Measurements from ENCODE around the gene ANKRD62. TPM values are rescaled to one million over a fixed set of nuclear protein-coding genes. Genes with fewer than 3 reads are reported as not detected.
"Not testable (repeated sequence)": the region's sequence is repeated elsewhere in the genome, so short reads cannot be mapped to it uniquely, and the experiment has no call there.

Gene ANKRD62
- total RNA-seq, 1 donor from 2014 or later = not detected

GRCh38 chr18:12064086-12064763, 29.4 kb upstream of the ANKRD62 start:
- ATAC-seq = no peak
- DNase-seq (ENCODE audit: low spot score) = no peak
- intact Hi-C loops (cut with DNase I) = no loop called here

GRCh38 chr18:12065397-12065796, 28.2 kb upstream of the ANKRD62 start:
- no peak for DNase-seq (ENCODE audit: low spot score)
- intact Hi-C loops (cut with DNase I) = no loop called here
- no peak for ATAC-seq

GRCh38 chr18:12066910-12067511, 26.6 kb upstream of the ANKRD62 start:
- no peak for ATAC-seq
- no peak for DNase-seq (ENCODE audit: low spot score)
- intact Hi-C loops (cut with DNase I) = no loop called here

- no peak for ATAC-seq
- intact Hi-C loops (cut with DNase I) = no loop called here
- DNase-seq (ENCODE audit: low spot score) = no peak
Observed at GRCh38 chr18:12067671-12068070, 26.0 kb upstream of the ANKRD62 start.

GRCh38 chr18:12068316-12068949, 25.2 kb upstream of the ANKRD62 start:
- DNase-seq (ENCODE audit: low spot score); ATAC-seq; intact Hi-C loops (cut with DNase I): not testable (repeated sequence)

GRCh38 chr18:12068950-12069320, 24.7 kb upstream of the ANKRD62 start:
- ATAC-seq = no peak
- intact Hi-C loops (cut with DNase I) = no loop called here
- DNase-seq (ENCODE audit: low spot score) = no peak

- ATAC-seq; DNase-seq (ENCODE audit: low spot score); intact Hi-C loops (cut with DNase I): not testable (repeated sequence)
Observed at GRCh38 chr18:12071066-12071465, 22.6 kb upstream of the ANKRD62 start.

- intact Hi-C loops (cut with DNase I) = no loop called here
- ATAC-seq = no peak
- DNase-seq (ENCODE audit: low spot score) = no peak
Observed at GRCh38 chr18:12072996-12073395, 20.6 kb upstream of the ANKRD62 start.

GRCh38 chr18:12074736-12075135, 18.9 kb upstream of the ANKRD62 start:
- intact Hi-C loops (cut with DNase I) = no loop called here
- ATAC-seq (peak; percentile 80), DNase-seq (ENCODE audit: low spot score) (no peak)

GRCh38 chr18:12076424-12077140, 17.1 kb upstream of the ANKRD62 start:
- DNase-seq (ENCODE audit: low spot score) (no peak), ATAC-seq (peak; percentile 33)
- intact Hi-C loops (cut with DNase I) = no loop called here

- intact Hi-C loops (cut with DNase I); ATAC-seq; DNase-seq (ENCODE audit: low spot score): not testable (repeated sequence)
Observed at GRCh38 chr18:12077994-12078393, 15.6 kb upstream of the ANKRD62 start.

- ATAC-seq = peak; percentile 93
- intact Hi-C loops (cut with DNase I) = no loop called here
- DNase-seq (ENCODE audit: low spot score) = peak; percentile 77
Observed at GRCh38 chr18:12079491-12080237, 14.0 kb upstream of the ANKRD62 start.

GRCh38 chr18:12085136-12085535, 8.5 kb upstream of the ANKRD62 start:
- ATAC-seq (no peak), DNase-seq (ENCODE audit: low spot score) (no peak)
- intact Hi-C loops (cut with DNase I) = no loop called here

- ATAC-seq (no peak), DNase-seq (ENCODE audit: low spot score) (no peak)
- intact Hi-C loops (cut with DNase I) = no loop called here
Observed at GRCh38 chr18:12085786-12086185, 7.9 kb upstream of the ANKRD62 start.

GRCh38 chr18:12086249-12086648, 7.4 kb upstream of the ANKRD62 start:
- ATAC-seq = peak; percentile 21
- intact Hi-C loops (cut with DNase I) = no loop called here
- DNase-seq (ENCODE audit: low spot score) = no peak

- DNase-seq (ENCODE audit: low spot score) (no peak), ATAC-seq (peak; percentile 33)
- intact Hi-C loops (cut with DNase I) = no loop called here
Observed at GRCh38 chr18:12086677-12087470, 6.8 kb upstream of the ANKRD62 start.

- DNase-seq (ENCODE audit: low spot score) = no peak
- intact Hi-C loops (cut with DNase I) = no loop called here
- ATAC-seq = peak; percentile 31
Observed at GRCh38 chr18:12087471-12088025, 6.1 kb upstream of the ANKRD62 start.

- intact Hi-C loops (cut with DNase I) = no loop called here
- ATAC-seq (peak; percentile 11), DNase-seq (ENCODE audit: low spot score) (no peak)
Observed at GRCh38 chr18:12088096-12088495, 5.5 kb upstream of the ANKRD62 start.

All from sciatic nerve (tissue), 2 donors.